Stimulated activated CD8-positive, alpha-beta memory T cell treated with anti-CD3 and anti-CD28 coated beads, Interleukin-7, amount 100 ng/mL, for 4 hours (primary cell): ENCODE measurements around the gene TRIM7.
"Not testable (repeated sequence)": the region's sequence is repeated elsewhere in the genome, so short reads cannot be mapped to it uniquely, and the experiment has no call there.

Source experiments
- DNase-seq, 2 donors: peaks; one replicate each; pipeline ENCODE4 v3.0.0-alpha.2; 2020; ENCODE audit warnings: low read depth in 2 of 2

The TRIM7 gene

GRCh38 chr5:181212934-181213333 lies 7.9 kb upstream of the TRIM7 start:
- no peak for DNase-seq

- DNase-seq, result no peak
These were observed 7.1 kb upstream of the TRIM7 start for GRCh38 chr5:181212080-181212479.

- no peak for DNase-seq
These were observed 6.2 kb upstream of the TRIM7 start for GRCh38 chr5:181211208-181211607.

GRCh38 chr5:181210698-181211097 lies 5.7 kb upstream of the TRIM7 start:
- DNase-seq, result not testable (repeated sequence)

- DNase-seq, result not testable (repeated sequence)
These were observed 5.2 kb upstream of the TRIM7 start for GRCh38 chr5:181210148-181210547.

GRCh38 chr5:181209006-181209405 lies 4.0 kb upstream of the TRIM7 start:
- not testable (repeated sequence) for DNase-seq

- no peak for DNase-seq
These were observed 2.9 kb upstream of the TRIM7 start for GRCh38 chr5:181207960-181208253.

GRCh38 chr5:181207214-181207959 lies 2.4 kb upstream of the TRIM7 start:
- DNase-seq, result peak; percentile 67 to 79

GRCh38 chr5:181205761-181206649 lies 1.0 kb upstream of the TRIM7 start:
- DNase-seq, result peak in 1 of 2 donors; percentile 29

- no peak for DNase-seq
These were observed 727 bp downstream of the TRIM7 start for GRCh38 chr5:181204113-181204825.

GRCh38 chr5:181203777-181204112 lies 1.3 kb downstream of the TRIM7 start:
- DNase-seq, result no peak

GRCh38 chr5:181203093-181203711 lies 1.8 kb downstream of the TRIM7 start:
- no peak for DNase-seq

GRCh38 chr5:181200816-181201215 lies 4.2 kb downstream of the TRIM7 start:
- DNase-seq, result no peak

- no peak for DNase-seq
These were observed 4.9 kb downstream of the TRIM7 start for GRCh38 chr5:181199881-181200638.

- no peak for DNase-seq
These were observed 6.0 kb downstream of the TRIM7 start for GRCh38 chr5:181198905-181199519.

- no peak for DNase-seq
These were observed 6.8 kb downstream of the TRIM7 start for GRCh38 chr5:181198106-181198685.

GRCh38 chr5:181197326-181197951 lies 7.6 kb downstream of the TRIM7 start:
- no peak for DNase-seq

- no peak for DNase-seq
These were observed 9.7 kb downstream of the TRIM7 start for GRCh38 chr5:181195249-181195761.

GRCh38 chr5:181194489-181195248 lies 10.3 kb downstream of the TRIM7 start:
- no peak for DNase-seq
